Measurements from ENCODE around the gene KCNK4.
A peak's percentile ranks its signal among the peaks of the same experiment; 100 is the strongest.

Gene KCNK4

DNA sequence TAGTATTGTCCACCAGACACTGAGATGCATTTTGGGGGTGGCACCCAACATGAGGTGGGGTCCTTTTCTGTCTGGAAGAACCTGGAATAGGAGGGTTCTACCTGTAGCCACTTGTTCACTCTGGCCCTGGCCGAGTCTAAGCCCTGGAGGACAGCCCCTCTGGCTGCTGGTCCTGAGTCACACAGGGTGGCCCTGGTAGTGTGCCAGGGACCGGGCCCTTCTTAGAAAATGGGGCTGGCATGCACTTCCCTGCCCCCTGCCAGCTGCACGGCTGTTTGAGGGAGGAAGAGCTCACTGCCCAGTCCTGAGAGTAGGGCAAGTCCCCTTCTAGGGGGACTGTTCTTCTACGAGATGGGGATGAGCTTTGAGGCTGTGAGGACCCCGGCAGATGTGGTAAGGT is 37.6 kb upstream of the KCNK4 start:
- no peak for DNase-seq

DNA sequence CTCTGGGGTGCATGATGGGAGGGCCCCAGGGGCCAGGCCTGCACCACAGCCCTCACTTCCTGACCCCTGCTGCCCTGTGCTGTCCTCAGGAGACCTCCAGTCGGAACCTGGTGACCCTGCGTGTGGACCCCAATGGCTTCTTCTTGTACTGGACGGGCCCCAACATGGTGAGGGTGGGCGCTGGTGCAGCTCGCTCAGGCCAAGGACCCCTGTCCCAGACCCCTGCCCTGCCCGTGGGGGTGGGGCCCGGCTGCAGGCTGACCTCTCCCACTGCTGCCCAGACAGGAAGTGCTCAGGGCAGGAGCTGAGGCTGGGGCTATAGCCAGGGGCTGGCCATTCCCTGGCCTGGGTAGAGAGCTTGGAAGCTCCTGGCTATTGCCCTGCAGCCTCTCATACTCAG is 36.8 kb upstream of the KCNK4 start:
- no peak for DNase-seq

GRCh38 chr11:64255135-64256128 is 35.7 kb upstream of the KCNK4 start:
- no peak for DNase-seq

DNA sequence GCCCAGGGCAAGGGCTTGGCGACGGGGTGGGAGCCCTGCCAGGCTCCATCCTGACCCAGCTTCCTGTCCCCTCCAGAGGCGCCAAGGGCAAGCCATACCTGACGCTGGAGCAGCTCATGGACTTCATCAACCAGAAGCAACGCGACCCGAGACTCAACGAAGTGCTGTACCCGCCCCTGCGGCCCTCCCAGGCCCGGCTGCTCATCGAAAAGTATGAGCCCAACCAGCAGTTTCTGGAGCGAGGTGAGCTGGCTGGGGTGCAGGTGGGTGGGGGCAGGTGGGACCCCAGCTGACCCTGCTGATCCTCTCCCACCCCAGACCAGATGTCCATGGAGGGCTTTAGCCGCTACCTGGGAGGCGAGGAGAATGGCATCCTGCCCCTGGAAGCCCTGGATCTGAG is 34.8 kb upstream of the KCNK4 start:
- no peak for DNase-seq

- no peak for DNase-seq
Measured at GRCh38 chr11:64258356-64258755, 32.7 kb upstream of the KCNK4 start.

- no peak for DNase-seq
Measured at GRCh38 chr11:64258946-64259532, 32.1 kb upstream of the KCNK4 start.

DNA sequence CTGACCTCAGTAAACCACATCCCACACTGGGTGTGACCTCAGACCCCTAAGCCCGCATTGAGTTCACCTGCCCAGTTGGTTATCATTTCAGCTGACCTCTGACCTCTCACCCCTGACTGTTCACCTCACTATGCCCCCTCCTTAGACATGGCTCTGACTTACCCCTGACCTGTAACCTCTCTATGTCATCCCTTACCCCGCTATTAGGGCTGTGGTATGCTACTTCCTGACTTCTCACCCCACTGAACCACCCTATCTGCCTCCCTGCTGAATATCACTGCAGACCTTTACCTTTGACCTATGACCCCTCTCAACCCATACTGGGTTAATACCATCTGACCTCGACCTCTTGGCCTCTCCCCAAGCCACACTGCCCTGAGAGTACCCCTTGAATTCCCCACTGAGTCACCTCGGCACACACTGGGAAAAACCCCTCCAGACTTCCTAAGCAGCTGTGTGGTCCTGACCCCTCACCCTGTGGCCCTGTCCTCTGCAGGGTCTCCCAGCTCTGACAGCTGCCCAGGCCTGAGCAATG is 31.5 kb upstream of the KCNK4 start:
- DNase-seq: no peak

GRCh38 chr11:64260147-64260708 is 30.9 kb upstream of the KCNK4 start:
- no peak for DNase-seq

- DNase-seq: no peak
Measured at GRCh38 chr11:64261556-64262080, 29.5 kb upstream of the KCNK4 start.

DNA sequence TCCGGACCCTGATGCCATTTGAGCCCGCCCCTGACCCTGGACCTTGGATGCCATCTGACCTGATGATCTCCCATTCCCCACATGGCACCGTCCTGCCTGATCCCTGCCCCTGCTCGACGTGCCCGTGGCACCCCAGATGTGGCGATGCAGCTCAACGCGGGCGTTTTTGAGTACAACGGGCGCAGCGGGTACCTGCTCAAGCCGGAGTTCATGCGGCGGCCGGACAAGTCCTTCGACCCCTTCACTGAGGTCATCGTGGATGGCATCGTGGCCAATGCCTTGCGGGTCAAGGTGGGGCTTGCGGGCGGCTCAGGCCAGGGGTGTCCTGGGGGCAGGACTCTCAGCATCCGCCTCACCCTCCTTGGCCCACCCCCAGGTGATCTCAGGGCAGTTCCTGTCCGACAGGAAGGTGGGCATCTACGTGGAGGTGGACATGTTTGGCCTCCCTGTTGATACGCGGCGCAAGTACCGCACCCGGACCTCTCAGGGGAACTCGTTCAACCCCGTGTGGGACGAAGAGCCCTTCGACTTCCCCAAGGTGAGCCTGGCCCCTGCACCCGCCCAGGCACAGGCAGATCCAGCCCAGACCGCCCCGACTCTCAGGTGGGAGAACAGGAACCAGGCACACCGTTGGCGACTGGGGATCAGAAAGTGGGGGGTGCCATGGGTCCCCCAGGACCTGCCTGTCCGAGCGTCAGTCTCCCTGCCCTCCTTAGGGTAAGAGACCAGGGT is 28.7 kb upstream of the KCNK4 start:
- DNase-seq: no peak

GRCh38 chr11:64263021-64263946 is 27.8 kb upstream of the KCNK4 start:
- no peak for DNase-seq

DNA sequence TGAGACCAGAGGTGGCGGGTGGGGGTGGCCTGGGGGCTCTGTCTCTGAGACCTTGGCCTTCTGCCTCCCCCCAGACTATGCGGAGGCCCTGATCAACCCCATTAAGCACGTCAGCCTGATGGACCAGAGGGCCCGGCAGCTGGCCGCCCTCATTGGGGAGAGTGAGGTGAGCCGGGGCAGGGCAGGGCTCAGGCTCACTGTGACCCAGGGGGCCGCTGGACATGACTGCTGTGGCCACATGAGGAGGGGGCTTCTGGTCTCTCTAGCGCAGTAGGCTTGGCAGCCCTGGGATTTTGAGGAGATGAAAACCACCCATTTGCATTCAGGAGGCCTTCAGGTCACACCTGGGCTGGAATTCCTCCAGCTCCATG is 27.2 kb upstream of the KCNK4 start:
- DNase-seq: no peak

DNA sequence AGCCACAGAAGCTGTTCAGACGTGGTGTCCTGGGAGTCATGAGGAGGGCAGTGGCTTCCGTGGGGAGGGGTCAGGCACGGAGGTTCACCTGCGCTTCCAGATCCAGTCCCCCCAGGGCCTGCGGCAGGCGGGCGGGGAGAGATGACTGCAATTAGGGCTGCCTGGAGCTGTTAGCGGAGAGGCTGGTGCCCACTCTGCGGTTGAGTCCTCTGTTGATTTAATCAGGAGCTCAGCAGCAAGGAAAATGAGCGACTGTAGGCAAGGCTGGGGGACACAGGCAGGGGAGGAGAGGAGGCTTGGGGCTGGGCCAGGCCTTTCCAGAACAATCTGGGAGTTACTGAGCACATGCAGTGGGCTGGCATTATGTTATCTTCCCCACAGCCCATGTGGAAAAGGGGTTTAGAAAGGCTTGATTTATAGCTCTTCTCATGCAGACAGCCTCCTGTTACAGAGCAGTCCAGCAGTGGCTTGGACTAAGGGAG is 26.7 kb upstream of the KCNK4 start:
- no peak for DNase-seq

DNA sequence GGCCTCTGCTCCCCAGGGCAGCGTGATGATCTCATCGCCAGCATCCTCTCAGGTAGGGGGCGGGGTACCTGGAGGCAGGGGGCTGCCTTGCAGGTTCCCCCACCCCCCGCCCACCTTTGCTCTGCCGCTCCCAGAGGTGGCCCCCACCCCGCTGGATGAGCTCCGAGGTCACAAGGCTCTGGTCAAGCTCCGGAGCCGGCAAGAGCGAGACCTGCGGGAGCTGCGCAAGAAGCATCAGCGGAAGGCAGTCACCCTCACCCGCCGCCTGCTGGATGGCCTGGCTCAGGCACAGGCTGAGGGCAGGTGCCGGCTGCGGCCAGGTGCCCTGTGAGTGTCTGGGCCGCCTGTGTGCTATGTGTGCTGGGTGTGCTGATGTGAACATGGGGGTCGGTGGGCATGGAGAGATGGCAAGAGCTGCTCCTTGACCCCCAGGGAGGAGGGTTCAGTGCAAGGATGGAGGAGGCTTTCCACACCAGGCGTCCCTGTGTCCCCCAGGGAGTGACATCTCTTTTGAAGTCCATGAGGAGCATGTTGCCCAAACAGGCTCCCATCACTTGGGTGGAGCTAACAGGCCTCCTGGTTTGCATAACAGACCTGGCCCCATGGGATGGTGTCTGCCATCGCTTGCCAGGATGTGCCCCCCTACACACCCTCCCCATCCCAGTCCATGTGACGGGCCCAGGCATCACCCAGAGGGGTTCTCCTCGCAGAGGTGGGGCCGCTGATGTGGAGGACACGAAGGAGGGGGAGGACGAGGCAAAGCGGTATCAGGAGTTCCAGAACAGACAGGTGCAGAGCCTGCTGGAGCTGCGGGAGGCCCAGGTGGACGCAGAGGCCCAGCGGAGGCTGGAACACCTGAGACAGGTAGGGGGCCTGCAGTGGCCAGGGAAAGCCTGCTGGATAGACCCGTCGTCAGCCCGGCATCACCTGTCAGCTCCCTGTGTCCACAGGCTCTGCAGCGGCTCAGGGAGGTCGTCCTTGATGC is 25.6 kb upstream of the KCNK4 start:
- DNase-seq: no peak

- DNase-seq: no peak
Measured at GRCh38 chr11:64266339-64266738, 24.8 kb upstream of the KCNK4 start.

DNA sequence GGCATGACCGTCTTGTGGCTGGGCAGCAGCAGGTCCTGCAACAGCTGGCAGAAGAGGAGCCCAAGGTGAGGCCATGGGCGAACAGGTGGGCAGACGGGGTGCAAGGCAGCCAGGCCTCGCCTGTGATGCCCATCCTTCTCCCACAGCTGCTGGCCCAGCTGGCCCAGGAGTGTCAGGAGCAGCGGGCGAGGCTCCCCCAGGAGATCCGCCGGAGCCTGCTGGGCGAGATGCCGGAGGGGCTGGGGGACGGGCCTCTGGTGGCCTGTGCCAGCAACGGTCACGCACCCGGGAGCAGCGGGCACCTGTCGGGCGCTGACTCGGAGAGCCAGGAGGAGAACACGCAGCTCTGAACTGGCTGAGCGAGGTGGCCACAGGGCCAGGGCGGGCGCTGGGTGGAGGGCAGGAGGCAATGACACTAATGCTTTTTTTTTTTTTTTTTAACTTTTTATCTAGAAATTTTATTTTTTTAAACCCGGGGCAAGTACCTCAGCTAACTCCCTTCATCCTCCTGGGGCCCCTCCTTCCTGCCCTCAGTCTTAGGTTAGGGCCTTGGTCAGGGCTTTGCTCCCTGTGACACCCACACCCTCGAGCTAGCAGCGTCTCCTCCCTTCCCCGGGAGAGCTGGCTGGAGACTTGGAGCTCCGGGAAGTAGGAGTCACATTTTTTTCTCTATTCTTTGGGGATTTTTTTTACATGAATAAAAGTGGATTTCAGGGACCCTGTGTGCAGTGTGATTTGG is 23.7 kb upstream of the KCNK4 start:
- DNase-seq: no peak

DNA sequence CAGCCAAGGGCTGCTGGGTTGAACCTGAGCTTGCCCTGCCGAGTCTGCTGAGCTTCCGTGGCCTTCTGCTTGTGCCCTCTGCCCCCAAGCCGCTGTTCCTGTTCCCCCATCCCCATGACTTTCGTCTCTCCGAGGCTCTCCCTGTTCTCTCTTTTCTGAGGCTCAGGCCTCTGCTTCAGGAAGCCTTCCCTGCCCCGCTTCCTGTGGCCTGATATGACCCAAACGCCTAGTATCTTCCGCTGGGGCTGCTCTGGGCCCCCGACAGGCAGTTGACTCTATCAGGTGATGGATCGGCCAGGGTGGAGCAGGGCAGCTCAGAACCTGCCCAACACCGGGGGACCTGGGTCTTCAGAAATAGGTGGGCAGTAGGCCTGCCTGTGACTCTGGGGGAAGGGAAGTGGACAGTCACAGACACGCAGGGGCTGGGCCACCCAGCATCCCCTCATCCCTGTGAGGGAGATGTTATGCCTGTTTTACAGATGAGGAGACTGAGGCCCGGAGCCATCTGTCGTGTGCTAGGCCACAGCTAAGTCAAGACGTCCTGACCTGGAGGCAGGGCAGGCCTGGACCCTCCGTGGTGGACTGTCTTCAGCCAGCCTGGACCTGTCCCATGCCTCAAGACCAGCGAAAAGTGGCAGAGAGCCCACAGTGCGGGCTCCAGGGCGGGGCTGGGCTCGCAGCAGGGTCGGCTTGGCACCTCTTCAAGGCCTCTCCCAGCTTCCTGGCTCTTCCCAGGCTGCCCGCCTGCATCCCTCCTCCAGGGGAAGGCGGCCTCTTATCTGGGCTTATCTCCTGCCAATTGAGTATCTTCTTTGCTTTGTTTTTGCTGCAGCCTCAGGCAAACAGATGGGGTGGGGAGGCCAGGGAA is 22.8 kb upstream of the KCNK4 start:
- peak; percentile 71 for DNase-seq

- peak; percentile 57 for DNase-seq
Measured at GRCh38 chr11:64268893-64269539, 22.1 kb upstream of the KCNK4 start.

Measured in NCI-H82 (cell line).